GM23248 (cell line): Measurements from ENCODE around the gene MTHFR.

Experiments
- EZH2 ChIP-seq: fragments of 200-600 bp; sonication (generic); IDR thresholded peaks from 2 replicates; pipeline ENCODE4 v1.6.1; 2018; ENCODE audit warnings: antibody characterized with exemption, mild to moderate bottlenecking; ENCODE audit not compliant: insufficient read depth, poor library complexity, severe bottlenecking
- EZH2phosphoT487 ChIP-seq: fragments of 200-600 bp; sonication (generic); IDR thresholded peaks from 2 replicates; pipeline ENCODE4 v1.6.1; 2018; ENCODE audit warnings: antibody characterized with exemption, moderate library complexity, mild to moderate bottlenecking, low read depth; ENCODE audit not compliant: insufficient read depth

GRCh38 chr1:11778336-11778735 lies 27.4 kb downstream of the MTHFR start:
- TF ChIP-seq EZH2, result no peak
- TF ChIP-seq EZH2phosphoT487, result no peak
